HG03521 (cell line): ENCODE data around the gene SPAG9.

Experiments used
- ATAC-seq: cut with Tn5 transposase; IDR thresholded peaks from one replicate; pipeline ENCODE4 v1.9.1; 2021; ENCODE audit warnings: mild to moderate bottlenecking, moderate library complexity; ENCODE audit not compliant: unreplicated experiment

SPAG9 gene

DNA sequence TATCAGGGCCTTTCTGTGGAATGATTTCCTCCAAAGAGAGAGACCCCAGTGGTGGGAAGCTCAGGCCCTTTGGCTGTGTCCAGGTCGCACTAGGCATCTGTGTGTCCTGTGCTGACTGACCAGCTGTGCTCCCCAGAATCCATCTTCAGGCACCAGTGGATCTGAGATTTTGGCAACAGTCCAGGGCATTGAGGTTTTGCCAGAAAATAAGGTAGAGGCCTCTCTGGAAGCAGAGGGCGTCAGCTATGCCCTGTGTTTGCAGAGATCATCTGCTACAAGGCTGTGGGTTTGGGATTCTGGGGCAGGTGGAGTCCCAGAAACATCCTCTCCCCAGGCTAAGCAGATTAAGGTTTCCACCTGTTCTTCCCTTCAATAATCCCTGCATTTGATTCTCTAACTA, 197.1 kb downstream of the SPAG9 start:
- no peak for ATAC-seq

GRCh38 chr17:50922721-50923405, 197.8 kb downstream of the SPAG9 start:
- ATAC-seq: no peak

DNA sequence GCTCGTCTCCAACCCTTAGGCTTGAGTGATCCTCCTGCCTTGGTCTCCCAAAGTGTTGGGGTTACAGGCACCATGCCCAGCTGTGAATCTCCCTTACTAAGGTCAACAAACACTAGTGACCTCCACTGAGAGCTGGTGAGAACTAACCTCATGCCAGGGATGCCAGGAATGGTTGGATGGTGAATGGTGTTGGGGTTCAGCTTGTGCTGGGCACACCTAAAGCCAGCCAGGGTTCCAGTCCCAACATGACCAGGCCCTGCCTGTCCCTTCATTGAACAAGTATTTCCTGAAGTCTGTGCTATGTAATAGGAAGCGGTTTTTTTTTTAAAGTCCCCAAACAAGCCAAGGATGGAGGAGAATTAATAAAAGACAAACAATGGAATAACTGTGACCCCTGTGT, 198.6 kb downstream of the SPAG9 start:
- no peak for ATAC-seq

GRCh38 chr17:50920891-50921586, 199.6 kb downstream of the SPAG9 start:
- ATAC-seq: no peak

GRCh38 chr17:50920041-50920410, 200.6 kb downstream of the SPAG9 start:
- ATAC-seq: no peak

DNA sequence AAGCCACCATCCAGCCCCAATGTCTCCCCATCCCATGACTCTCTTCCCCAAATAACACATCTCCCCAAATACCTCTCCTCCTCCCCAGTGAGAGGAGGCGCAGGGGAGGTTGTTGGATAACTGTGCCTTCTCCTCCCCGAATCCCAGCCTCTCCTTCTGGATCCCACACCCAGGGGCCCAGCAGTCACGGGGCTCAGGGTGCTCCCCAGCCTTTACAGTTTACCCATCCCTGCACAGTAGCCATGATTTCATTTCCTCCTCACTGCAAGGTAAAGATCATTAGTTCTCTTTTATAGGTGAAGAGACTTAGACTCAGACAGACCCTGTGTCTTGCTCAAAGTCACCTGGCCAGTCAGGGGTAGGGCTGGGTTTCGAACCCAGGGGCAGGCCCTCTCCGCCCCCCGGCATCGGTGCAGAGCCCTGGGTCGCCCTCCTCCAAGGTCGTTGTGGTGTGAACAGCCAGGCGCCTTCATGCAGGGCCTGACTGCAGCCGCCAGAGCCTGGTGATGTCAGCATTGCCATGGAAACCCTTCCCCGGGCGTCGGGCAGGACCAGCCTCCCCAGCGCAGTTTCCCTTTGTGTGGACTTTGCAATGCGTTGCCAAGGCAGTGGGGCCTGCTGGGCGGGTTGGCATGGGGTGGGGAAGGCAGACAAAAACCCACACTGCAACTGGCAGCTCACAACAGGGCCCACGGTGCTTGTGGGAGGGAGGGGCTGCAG, 201.2 kb downstream of the SPAG9 start:
- ATAC-seq: no peak

DNA sequence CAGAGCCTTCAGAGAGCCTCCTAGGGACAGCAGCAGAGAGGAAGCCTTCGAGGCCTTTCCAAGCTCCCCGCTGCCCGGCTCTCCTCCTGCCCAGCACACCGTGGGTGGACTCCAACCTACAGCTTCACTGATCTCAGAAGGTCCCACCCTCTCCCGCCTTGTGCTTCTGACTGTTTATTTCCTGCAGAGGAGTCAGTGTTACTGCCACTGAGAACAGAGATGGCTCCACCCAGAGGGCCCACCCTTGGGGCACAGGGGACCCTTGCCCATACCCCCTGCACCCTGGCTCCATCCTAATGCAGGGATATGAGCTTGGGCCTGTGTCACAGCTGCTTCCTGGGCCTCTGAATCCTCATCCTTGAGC, 201.8 kb downstream of the SPAG9 start:
- no peak for ATAC-seq

- no peak for ATAC-seq
Observed at GRCh38 chr17:50918071-50918932, 202.4 kb downstream of the SPAG9 start.

DNA sequence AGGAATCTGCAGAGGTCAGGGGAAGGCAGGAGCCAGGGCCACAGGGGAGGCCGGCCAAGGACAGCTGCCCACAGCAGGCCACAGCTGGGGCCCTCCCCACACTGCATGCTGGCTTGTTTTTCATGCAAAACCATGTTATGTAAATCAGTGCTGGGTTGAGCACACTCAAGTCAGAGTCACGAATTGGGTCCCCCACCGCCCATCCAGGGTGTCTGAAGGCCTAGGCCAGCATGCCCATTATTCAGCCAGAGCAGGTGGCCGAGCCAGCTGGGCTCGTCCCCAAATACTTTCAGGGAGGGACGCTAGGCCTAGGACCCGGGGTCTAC, 203.3 kb downstream of the SPAG9 start:
- no peak for ATAC-seq

- no peak for ATAC-seq
Observed at GRCh38 chr17:50916708-50917417, 203.8 kb downstream of the SPAG9 start.

- ATAC-seq: no peak
Observed at GRCh38 chr17:50916026-50916707, 204.5 kb downstream of the SPAG9 start.

- ATAC-seq: no peak
Observed at GRCh38 chr17:50914505-50915063, 206.1 kb downstream of the SPAG9 start.

- no peak for ATAC-seq
Observed at GRCh38 chr17:50913120-50913519, 207.5 kb downstream of the SPAG9 start.
